Left hindlimb (tissue), 1 donor: ENCODE data around the gene ESRRB.

ENCODE experiments used
- DNase-seq: peaks from one replicate; pipeline ENCODE4 v3.0.0-alpha.2; 2018

ESRRB gene

GRCh38 chr14:76352639-76353281 is 23.2 kb upstream of the ESRRB start:
- DNase-seq = peak; percentile 78

GRCh38 chr14:76354310-76354709 is 21.6 kb upstream of the ESRRB start:
- no peak for DNase-seq

GRCh38 chr14:76355771-76356170 is 20.2 kb upstream of the ESRRB start:
- no peak for DNase-seq

- no peak for DNase-seq
Measured at GRCh38 chr14:76371066-76371465, 4.9 kb upstream of the ESRRB start.

GRCh38 chr14:76373456-76373855 is 2.5 kb upstream of the ESRRB start:
- no peak for DNase-seq

- DNase-seq = no peak
Measured at GRCh38 chr14:76375484-76375883, 453 bp upstream of the ESRRB start.

GRCh38 chr14:76376409-76376877 is 506 bp downstream of the ESRRB start:
- DNase-seq = no peak

GRCh38 chr14:76376878-76377734 is 1.2 kb downstream of the ESRRB start:
- no peak for DNase-seq

- DNase-seq = no peak
Measured at GRCh38 chr14:76377735-76378074, 1.8 kb downstream of the ESRRB start.

GRCh38 chr14:76380991-76381390 is 5.1 kb downstream of the ESRRB start:
- DNase-seq = no peak

- no peak for DNase-seq
Measured at GRCh38 chr14:76381817-76382494, 6.0 kb downstream of the ESRRB start.

- no peak for DNase-seq
Measured at GRCh38 chr14:76382495-76382832, 6.5 kb downstream of the ESRRB start.

- DNase-seq = no peak
Measured at GRCh38 chr14:76385435-76385834, 9.5 kb downstream of the ESRRB start.

GRCh38 chr14:76386944-76387782 is 11.2 kb downstream of the ESRRB start:
- peak; percentile 56 for DNase-seq

GRCh38 chr14:76389841-76390240 is 13.9 kb downstream of the ESRRB start:
- no peak for DNase-seq

- no peak for DNase-seq
Measured at GRCh38 chr14:76390621-76391020, 14.7 kb downstream of the ESRRB start.

GRCh38 chr14:76391981-76392690 is 16.2 kb downstream of the ESRRB start:
- DNase-seq = no peak

GRCh38 chr14:76394569-76394968 is 18.6 kb downstream of the ESRRB start:
- DNase-seq = no peak

- no peak for DNase-seq
Measured at GRCh38 chr14:76395161-76395560, 19.2 kb downstream of the ESRRB start.

- DNase-seq = no peak
Measured at GRCh38 chr14:76396714-76397187, 20.8 kb downstream of the ESRRB start.

GRCh38 chr14:76405627-76406026 is 29.7 kb downstream of the ESRRB start:
- DNase-seq = no peak
